ENCODE results near the gene RPL23. TPM values are rescaled to one million over a fixed set of nuclear protein-coding genes. Genes with fewer than 3 reads are reported as not detected.
A peak's percentile ranks its signal among the peaks of the same experiment; 100 is the strongest.

Gene RPL23
- total RNA-seq, 4 donors from 2014 or later = 1,475 to 2,290 (median 1,639) TPM

DNA sequence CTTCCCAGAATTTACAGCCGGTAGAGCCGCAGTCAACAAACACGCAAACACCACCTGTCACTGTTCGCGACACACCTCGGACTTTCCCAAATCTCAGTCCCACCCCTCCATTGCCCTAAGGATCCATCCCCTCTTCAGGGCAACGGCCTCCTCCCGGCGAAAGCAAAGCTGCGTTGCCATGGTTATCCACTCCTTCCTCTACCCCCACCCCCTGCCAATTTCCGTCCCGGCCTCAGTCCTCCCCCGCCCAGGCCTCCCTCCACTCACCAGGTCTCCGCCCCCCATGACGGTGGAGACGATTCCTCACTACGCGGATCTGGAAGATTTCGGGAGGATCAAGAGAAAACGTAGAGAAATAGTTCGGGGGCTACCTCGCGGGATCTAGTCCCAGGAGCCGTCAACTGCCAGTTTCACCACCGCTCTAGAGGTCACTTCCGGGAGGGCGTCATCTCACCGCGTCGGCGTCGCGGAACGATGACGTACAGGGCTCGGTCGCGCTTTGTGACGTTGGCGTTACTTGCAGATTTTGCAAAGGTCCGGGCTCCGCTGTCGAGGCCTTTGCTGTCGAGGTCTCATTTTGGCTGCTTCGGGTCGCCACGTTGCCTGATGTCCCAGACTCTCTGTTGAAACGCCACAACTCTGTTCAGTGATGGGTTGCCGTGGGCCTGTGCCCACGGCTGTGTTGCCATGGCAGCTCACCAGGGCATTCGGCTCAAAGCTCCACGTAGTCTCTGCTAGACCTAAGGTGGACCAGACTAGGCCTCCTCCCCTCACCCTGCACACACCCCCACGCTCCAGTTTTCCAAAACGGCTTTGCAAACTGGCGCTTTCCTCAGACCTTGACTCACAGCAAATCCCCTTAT, 28.4 kb downstream of the RPL23 start, which contains the start of gene CWC25:
Gene CWC25 (minus strand): TSS at position 423 of the 863 bp plus-strand sequence. CDS start 138 bp downstream, at position 285.
- intact Hi-C loops (cut with DNase I; ENCODE audit: low total_unique reads) = no loop called here
- WGBS, 2 donors = 2% methylated on average over 54 of the region's 55 CpGs
- peak; percentile 97 to 100 for DNase-seq (ENCODE audit: low spot score in 2 of 2)
- peak in 1 of 2 donors; percentile 50 for TF ChIP-seq POLR2A (IDR thresholded peaks at IDR 0.05)
- TF ChIP-seq, protein P1, sequence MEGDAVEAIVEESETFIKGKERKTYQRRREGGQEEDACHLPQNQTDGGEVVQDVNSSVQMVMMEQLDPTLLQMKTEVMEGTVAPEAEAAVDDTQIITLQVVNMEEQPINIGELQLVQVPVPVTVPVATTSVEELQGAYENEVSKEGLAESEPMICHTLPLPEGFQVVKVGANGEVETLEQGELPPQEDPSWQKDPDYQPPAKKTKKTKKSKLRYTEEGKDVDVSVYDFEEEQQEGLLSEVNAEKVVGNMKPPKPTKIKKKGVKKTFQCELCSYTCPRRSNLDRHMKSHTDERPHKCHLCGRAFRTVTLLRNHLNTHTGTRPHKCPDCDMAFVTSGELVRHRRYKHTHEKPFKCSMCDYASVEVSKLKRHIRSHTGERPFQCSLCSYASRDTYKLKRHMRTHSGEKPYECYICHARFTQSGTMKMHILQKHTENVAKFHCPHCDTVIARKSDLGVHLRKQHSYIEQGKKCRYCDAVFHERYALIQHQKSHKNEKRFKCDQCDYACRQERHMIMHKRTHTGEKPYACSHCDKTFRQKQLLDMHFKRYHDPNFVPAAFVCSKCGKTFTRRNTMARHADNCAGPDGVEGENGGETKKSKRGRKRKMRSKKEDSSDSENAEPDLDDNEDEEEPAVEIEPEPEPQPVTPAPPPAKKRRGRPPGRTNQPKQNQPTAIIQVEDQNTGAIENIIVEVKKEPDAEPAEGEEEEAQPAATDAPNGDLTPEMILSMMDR (IDR thresholded peaks at IDR 0.05) = no peak
- peak within 1 kb of the TSS; percentile 82 for H3K4me3 ChIP-seq (ENCODE audit: low read depth, poor library complexity, severe bottlenecking)

DNA sequence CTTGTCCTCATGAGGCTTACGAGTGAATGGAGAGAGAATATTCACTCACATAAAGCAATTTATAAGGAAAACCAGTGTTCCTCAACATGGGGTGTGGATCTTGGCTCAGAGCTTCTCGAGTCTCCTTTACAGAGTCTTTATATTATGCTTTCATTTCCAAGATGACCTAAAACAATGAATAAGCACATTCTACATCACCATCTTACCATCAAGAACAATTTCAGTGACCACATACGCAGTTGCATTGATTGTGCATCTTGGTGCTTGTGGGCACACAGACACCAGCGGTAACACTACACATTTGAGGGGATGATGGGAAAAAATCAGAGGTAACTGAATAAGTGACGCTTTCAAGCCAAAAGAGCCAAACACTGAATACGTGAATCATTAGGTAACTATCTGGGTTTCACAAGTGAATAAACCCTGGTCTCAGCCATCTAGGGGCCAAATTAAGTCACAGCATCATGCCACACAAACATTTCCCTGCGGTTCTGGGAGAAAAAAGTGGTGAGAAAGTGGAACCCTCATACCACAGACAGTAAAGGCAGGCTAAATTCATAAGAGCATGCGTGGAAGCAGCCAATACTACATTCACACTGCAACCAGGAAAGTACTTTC, 37.8 kb downstream of the RPL23 start:
- DNase-seq (ENCODE audit: low spot score in 2 of 2) = no peak
- H3K4me3 ChIP-seq (ENCODE audit: low read depth, poor library complexity, severe bottlenecking) = no peak overlapping the region
- TF ChIP-seq, protein P1 (IDR thresholded peaks at IDR 0.05) = no peak
- TF ChIP-seq POLR2A (IDR thresholded peaks at IDR 0.05) = no peak
- 76 to 78% methylated on average over 8 of the region's 8 CpGs for WGBS, 2 donors
- intact Hi-C loops (cut with DNase I; ENCODE audit: low total_unique reads) = no loop called here

DNA sequence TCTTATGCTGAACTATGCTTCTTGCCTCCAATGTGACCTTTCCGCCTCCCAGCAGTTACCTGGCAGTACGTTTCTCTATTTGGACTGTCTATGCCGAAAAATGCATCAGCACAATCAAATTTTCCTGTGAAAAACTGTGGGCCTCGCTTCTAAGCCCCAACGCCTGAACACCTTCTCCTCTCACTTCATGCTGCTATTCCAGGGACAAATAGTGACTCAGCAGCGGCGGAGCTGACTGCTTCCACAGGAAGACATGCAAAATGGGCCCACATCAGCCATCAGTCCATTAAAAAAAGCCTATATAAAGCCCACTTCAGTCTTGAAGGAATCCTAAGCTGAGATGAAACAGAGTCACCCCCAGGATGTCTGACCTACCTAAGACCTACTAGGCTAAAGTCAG, 43.7 kb downstream of the RPL23 start:
- H3K4me3 ChIP-seq (ENCODE audit: low read depth, poor library complexity, severe bottlenecking) = no peak overlapping the region
- 84 to 96% methylated on average over 7 of the region's 7 CpGs for whole genome bisulfite sequencing, 2 donors

DNA sequence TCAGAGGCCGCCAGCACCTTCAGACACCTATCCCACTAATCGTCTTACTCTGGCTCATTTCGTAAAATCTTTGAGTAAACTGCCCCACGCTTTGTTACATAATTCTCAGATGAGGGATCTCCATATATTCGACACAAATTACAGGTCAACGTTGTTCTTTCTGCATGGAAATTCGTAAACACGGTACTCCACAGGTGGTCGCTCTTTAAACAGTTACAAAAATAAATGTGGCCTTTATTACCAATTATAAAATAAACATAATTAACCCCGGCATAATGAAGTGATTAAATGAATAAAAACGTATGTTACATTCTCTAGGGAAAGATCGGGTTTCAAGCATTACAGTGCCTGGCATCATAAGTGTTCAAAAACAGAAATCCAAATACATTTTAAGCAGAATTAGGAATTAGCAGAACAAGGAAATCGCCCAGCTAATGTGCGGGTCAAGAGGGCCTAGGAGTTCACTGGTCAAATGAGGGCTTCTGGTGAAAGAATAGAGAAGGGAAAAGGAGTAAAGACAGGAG, 53.2 kb downstream of the RPL23 start:
- TF ChIP-seq, protein P1 (IDR thresholded peaks at IDR 0.05) = no peak
- no peak for TF ChIP-seq POLR2A (IDR thresholded peaks at IDR 0.05)
- intact Hi-C loops (cut with DNase I; ENCODE audit: low total_unique reads) = loop anchor here (10.0 kb wide), 1 partner anchor 355 kb away; the partner anchor contains the start of gene PLXDC1
- DNase-seq (ENCODE audit: low spot score in 2 of 2) = no peak
- WGBS, 2 donors = 17 to 21% methylated on average over 14 of the region's 14 CpGs
- peak overlapping the region; percentile 39 for H3K4me3 ChIP-seq (ENCODE audit: low read depth, poor library complexity, severe bottlenecking)

More for the DNA sequence above, 43.7 kb downstream of the RPL23 start:
- no peak for TF ChIP-seq POLR2A (IDR thresholded peaks at IDR 0.05)
- TF ChIP-seq, protein P1 (IDR thresholded peaks at IDR 0.05) = no peak
- intact Hi-C loops (cut with DNase I; ENCODE audit: low total_unique reads) = loop anchor here (10.0 kb wide), 1 partner anchor 345 kb away; the partner anchor contains the start of gene PLXDC1
- DNase-seq (ENCODE audit: low spot score in 2 of 2) = no peak

DNA sequence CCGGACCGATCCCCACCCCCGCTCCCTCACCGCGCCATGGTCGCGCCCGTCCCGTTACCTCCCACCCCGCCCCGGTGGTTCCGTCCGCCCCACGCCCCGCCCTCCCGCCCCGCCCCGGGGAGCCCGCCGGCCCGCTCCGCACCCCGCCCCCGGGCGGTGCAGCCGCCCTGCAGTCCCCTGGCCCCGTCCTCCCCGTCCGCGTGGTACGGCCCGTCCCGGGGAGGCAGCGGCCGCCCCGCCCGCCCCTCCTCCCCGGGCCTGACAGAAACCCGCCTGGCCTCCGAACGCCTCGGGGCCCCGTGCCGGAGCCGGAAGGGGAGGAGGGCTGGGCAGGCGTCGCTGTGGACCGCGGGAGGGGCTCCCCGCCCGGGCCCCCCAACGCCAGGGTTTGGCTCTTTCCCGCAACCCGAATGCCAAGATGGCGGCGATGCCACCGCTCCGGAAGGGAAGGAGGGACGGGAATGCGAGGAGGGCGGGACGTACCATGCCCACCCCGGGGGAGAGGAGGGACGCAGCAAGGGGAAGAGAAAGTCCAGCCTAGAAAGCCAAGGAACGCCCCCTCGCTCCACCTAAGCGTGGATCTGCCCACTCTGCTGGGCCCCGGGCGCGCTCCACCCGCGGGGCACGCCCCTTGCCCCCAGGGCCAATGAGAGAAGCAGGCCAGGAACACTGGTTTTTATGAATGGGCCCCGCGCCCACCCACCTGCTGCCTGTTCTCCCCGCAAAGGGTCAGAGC, 53.9 kb downstream of the RPL23 start, which contains the start of gene PIP4K2B:
Gene PIP4K2B (minus strand): TSS at position 56 of the 736 bp plus-strand sequence. CDS start 132 bp downstream, outside the sequence.
- WGBS, 2 donors = 0 to 1% methylated on average over 22 to 25 of the region's 76 CpGs
- intact Hi-C loops (cut with DNase I; ENCODE audit: low total_unique reads) = loop anchor here (10.0 kb wide), 1 partner anchor 355 kb away; the partner anchor contains the start of gene PLXDC1
- H3K4me3 ChIP-seq (ENCODE audit: low read depth, poor library complexity, severe bottlenecking) = peak within 1 kb of the TSS; percentile 58
- peak; percentile 92 to 98 for DNase-seq (ENCODE audit: low spot score in 2 of 2)
- TF ChIP-seq, protein P1 (IDR thresholded peaks at IDR 0.05) = no peak
- TF ChIP-seq POLR2A (IDR thresholded peaks at IDR 0.05) = no peak
